HepG2 (cell line): ENCODE data around the gene GPRIN1. TPM values are rescaled to one million over a fixed set of nuclear protein-coding genes. Genes with fewer than 3 reads are reported as not detected.

Experiments used
- ATAC-seq: fragments of 200-7000 bp; cut with Tn5 transposase; 3 replicates; pipeline ENCODE4 v1.9.1; 2020; ENCODE audit warnings: mild to moderate bottlenecking, moderate library complexity
- BruUV-seq: library from RNA; stranded (reverse); fragments of 400-500 nt; replicated peaks from 2 replicates; lab custom pipeline; 2021; lab: Mats Ljungman, UMichigan
- CTCF ChIA-PET: fragments of 300-600 bp; formaldehyde crosslinking; extraction: SDS; loops from one replicate; lab custom pipeline; 2021; ENCODE audit warnings: low total read pairs, inconsistent platforms, low intra/inter-chr PET ratio; lab: Yijun Ruan, JAX
- POLR2A ChIA-PET: fragments of 350-600 bp; sonication (Branson Sonifier 250); formaldehyde crosslinking; loops from one replicate; lab custom pipeline; 2020; ENCODE audit warnings: antibody characterized with exemption, inconsistent platforms; lab: Yijun Ruan, JAX
- DNase-seq: peaks from one replicate; pipeline ENCODE4 v3.0.0-alpha.2; 2015; ENCODE audit warnings: low spot score
- FAIRE-seq: peaks from 3 replicates; lab custom pipeline; 2011; peaks lifted over from hg19 to GRCh38; lab: Jason Lieb, UNC
- H2AFZ ChIP-seq: one replicate; pipeline ENCODE4 v1.6.1; 2011; ENCODE audit warnings: low read length, inconsistent platforms
- H3K27ac ChIP-seq: fragments of 300-600 bp; 3 replicates; pipeline ENCODE4 v1.8.0; 2011; ENCODE audit warnings: mixed run types, mild to moderate bottlenecking, mixed read lengths, low read length, inconsistent platforms; ENCODE audit not compliant: insufficient read depth; ENCODE audit errors: extremely low read length
- H3K27me3 ChIP-seq, 2 experiments: fragments of 200-600 bp in 1 of 2; 2 replicates in 1 of 2; 3 replicates in 1 of 2; pipeline versions ENCODE4 v1.6.0 to v1.8.0; 2011; ENCODE audit warnings: low read length in 2 of 2, mild to moderate bottlenecking in 2 of 2, moderate library complexity in 2 of 2, inconsistent platforms in 1 of 2; ENCODE audit not compliant: insufficient read depth in 2 of 2, control insufficient read depth in 1 of 2
- H3K36me3 ChIP-seq, 2 experiments: fragments of 200-600 bp in 1 of 2; replicated peaks in 1 of 2; 2 replicates in 1 of 2; 3 replicates in 1 of 2; pipeline versions ENCODE4 v1.5.1 to v1.8.0; 2011; ENCODE audit warnings: low read length in 2 of 2, inconsistent platforms in 1 of 2; ENCODE audit not compliant: insufficient read depth in 2 of 2, control insufficient read depth in 1 of 2
- H3K4me1 ChIP-seq: 2 replicates; pipeline ENCODE4 v1.5.1; 2012; ENCODE audit warnings: low read length, inconsistent platforms; ENCODE audit not compliant: insufficient read depth
- H3K4me2 ChIP-seq: 2 replicates; pipeline ENCODE4 v1.6.0; 2011; ENCODE audit warnings: low read depth, low read length, inconsistent platforms
- H3K4me3 ChIP-seq, 3 experiments: fragments of 200-600 bp in 1 of 3; sonication (generic), shearing (Covaris generic) in 1 of 3; replicated peaks in 1 of 3; 2 replicates each; pipeline ENCODE4 v1.5.1; 2011 to 2016; ENCODE audit warnings: low read length in 3 of 3, inconsistent platforms in 2 of 3, low read depth in 2 of 3, mild to moderate bottlenecking in 2 of 3, control low read depth in 1 of 3, mixed read lengths in 1 of 3; ENCODE audit not compliant: insufficient read depth in 1 of 3
- H3K79me2 ChIP-seq: one replicate; pipeline ENCODE4 v1.6.1; 2011; ENCODE audit warnings: low read length, inconsistent platforms; ENCODE audit not compliant: insufficient read depth
- H3K9ac ChIP-seq: 2 replicates; pipeline ENCODE4 v1.6.0; 2011; ENCODE audit warnings: mild to moderate bottlenecking, low read depth, low read length, inconsistent platforms; ENCODE audit not compliant: insufficient read depth
- H3K9me3 ChIP-seq: 2 replicates; pipeline ENCODE4 v1.5.1; 2012; ENCODE audit warnings: mild to moderate bottlenecking, low read length
- H4K20me1 ChIP-seq: 2 replicates; pipeline ENCODE4 v1.6.0; 2011; ENCODE audit warnings: inconsistent platforms, mild to moderate bottlenecking, low read length, moderate library complexity; ENCODE audit not compliant: insufficient read depth
- ARHGAP35 ChIP-seq: sonication (generic); formaldehyde crosslinking; IDR thresholded peaks from 2 replicates; pipeline ENCODE4 v1.9.0; 2022; ENCODE audit warnings: mild to moderate bottlenecking, inconsistent platforms, moderate library complexity, missing genetic modification reagents, borderline replicate concordance
- BRF2 ChIP-seq: sonication (generic); formaldehyde crosslinking; IDR thresholded peaks from 2 replicates; pipeline ENCODE4 v1.8.1; 2022; ENCODE audit warnings: mild to moderate bottlenecking, missing genetic modification reagents
- FLYWCH1 ChIP-seq: sonication (generic); formaldehyde crosslinking; IDR thresholded peaks from 2 replicates; pipeline ENCODE4 v1.8.1; 2023; ENCODE audit warnings: mild to moderate bottlenecking, missing genetic modification reagents
- KLF15 ChIP-seq: sonication (generic); formaldehyde crosslinking; IDR thresholded peaks from 2 replicates; pipeline ENCODE4 v1.8.1; 2023; ENCODE audit warnings: borderline replicate concordance, mild to moderate bottlenecking, inconsistent platforms, missing genetic modification reagents, mixed read lengths
- LBX2 ChIP-seq: sonication (generic); formaldehyde crosslinking; IDR thresholded peaks from 2 replicates; pipeline ENCODE4 v1.5.0; 2020; ENCODE audit warnings: missing genetic modification reagents, mild to moderate bottlenecking, borderline replicate concordance
- MAFK ChIP-seq, 2 experiments: IDR thresholded peaks in 1 of 2; conservative IDR thresholded peaks in 1 of 2; 2 replicates each; pipeline ENCODE4 v1.6.1; 2011; ENCODE audit warnings: improper control_type of control experiment in 2 of 2, low read length in 2 of 2
- MYPOP ChIP-seq: sonication (generic); formaldehyde crosslinking; IDR thresholded peaks from 2 replicates; pipeline ENCODE4 v1.8.1; 2023; ENCODE audit warnings: mild to moderate bottlenecking, moderate library complexity, missing genetic modification reagents
- NFE2 ChIP-seq: sonication (generic); formaldehyde crosslinking; IDR thresholded peaks from 2 replicates; pipeline ENCODE4 v1.4.0; 2020; ENCODE audit warnings: missing genetic modification reagents
- NR2F6 ChIP-seq, 2 experiments: IDR thresholded peaks; 2 replicates each; pipeline ENCODE4 v1.6.1; 2016; ENCODE audit warnings: antibody characterized with exemption in 1 of 2, mild to moderate bottlenecking in 1 of 2
- TGIF2 ChIP-seq: IDR thresholded peaks from 2 replicates; pipeline ENCODE4 v1.6.1; 2016; ENCODE audit warnings: control low read depth, missing compliant biosample characterization
- ZC3H13 ChIP-seq: sonication (generic); formaldehyde crosslinking; IDR thresholded peaks from 2 replicates; pipeline ENCODE4 v1.8.1; 2023; ENCODE audit warnings: mild to moderate bottlenecking, missing genetic modification reagents, moderate library complexity
- ZMYM2 ChIP-seq: sonication (generic); formaldehyde crosslinking; IDR thresholded peaks from 2 replicates; pipeline ENCODE4 v1.8.0; 2022; ENCODE audit warnings: mild to moderate bottlenecking, missing genetic modification reagents
- ZNF180 ChIP-seq: sonication (generic); formaldehyde crosslinking; IDR thresholded peaks from 2 replicates; pipeline ENCODE4 v1.4.0; 2020; ENCODE audit warnings: low read depth, missing genetic modification reagents, borderline replicate concordance
- ZNF3 ChIP-seq: IDR thresholded peaks from 2 replicates; pipeline ENCODE4 v1.7.0; 2017; ENCODE audit warnings: inconsistent platforms
- ZNF317 ChIP-seq: sonication (generic); formaldehyde crosslinking; IDR thresholded peaks from 2 replicates; pipeline ENCODE4 v1.5.0; 2020; ENCODE audit warnings: mild to moderate bottlenecking, missing genetic modification reagents
- ZNF558 ChIP-seq: sonication (generic); formaldehyde crosslinking; IDR thresholded peaks from 2 replicates; pipeline ENCODE4 v1.9.0; 2022; ENCODE audit warnings: mild to moderate bottlenecking, missing genetic modification reagents, borderline replicate concordance
- ZNF768 ChIP-seq: sonication (generic); formaldehyde crosslinking; IDR thresholded peaks from 2 replicates; pipeline ENCODE4 v1.4.0; 2020; ENCODE audit warnings: missing genetic modification reagents
- ZNF777 ChIP-seq: sonication (generic); formaldehyde crosslinking; IDR thresholded peaks from 2 replicates; pipeline ENCODE4 v1.4.0; 2020; ENCODE audit warnings: missing genetic modification reagents
- WGBS: methylation state at CpG from one replicate; pipeline ENCODE4 v1.1.6; 2017; ENCODE audit warnings: low lambda C conversion rate; 5-methylcytosine and 5-hydroxymethylcytosine counted together
- in situ Hi-C: cut with HindIII; loops from 2 replicates; pipeline ENCODE4 v1.10.0; 2017; ENCODE audit warnings: low pct_unique_long_range_greater_than_20kb; ENCODE audit not compliant: extremely low pct_ligation_motif_present
- intact Hi-C: fragments of 100-400 bp; cut with micrococcal nuclease; formaldehyde crosslinking; loops from one replicate; pipeline ENCODE4 v1.10.0; 2022; ENCODE audit not compliant: unreplicated experiment
- polyA plus RNA-seq, 8 experiments: library from polyadenylated mRNA; depleted of rRNA in 3 of 8; stranded (reverse) in 7 of 8; unstranded in 1 of 8; fragments of >200 nt; fragmentation: Illumina TruSeq in 4 of 8; extraction: Trizol in 4 of 8; gene quantifications; 2 replicates each; pipeline versions ENCODE4 v1.2.1 to v1.2.3, GENCODE V29; 2011 to 2016; ENCODE audit warnings: low read depth in 4 of 8, missing spikeins in 1 of 8, mixed read lengths in 1 of 8; ENCODE audit not compliant: insufficient read depth in 1 of 8
- total RNA-seq, 5 experiments: library from RNA; depleted of rRNA; stranded (reverse); fragments of >200 nt; fragmentation: Illumina TruSeq; extraction: Trizol; gene quantifications; 2 replicates each; pipeline ENCODE4 v1.2.3, GENCODE V29; 2016; ENCODE audit warnings: low read depth in 1 of 5

Gene GPRIN1
- total and polyA plus RNA-seq, 2 of the 13 experiments (the other 11 are each of a cell fraction or from before 2014, with no cell fraction given), result 0.32 to 2.0 TPM

- no peaks in the 10 kb centered on the region for H3K9me3 ChIP-seq
- ChIA-PET CTCF (no interaction called here), POLR2A (no interaction called here)
- DNase-seq (no peak), ATAC-seq (no peak), FAIRE-seq (no peak)
- intact Hi-C loops (no loop called here), in situ Hi-C loops (no loop called here)
- no TSS peak for BruUV-seq
- H3K36me3 ChIP-seq, result no peaks in the 10 kb centered on the region
- no peak overlapping the region for H3K9ac ChIP-seq
- H3K79me2 ChIP-seq, result no peaks in the 10 kb centered on the region
- H2AFZ ChIP-seq, result no peak overlapping the region
- peaks cover under 1 to 6% of the 10 kb centered on the region in 2 experiments; a peak in 3 of 5 replicates for H3K27me3 ChIP-seq
- 20% methylated on average over 2 of the region's 6 CpGs for WGBS
- H3K4me3 ChIP-seq, result no peak overlapping the region
- TF ChIP-seq ZNF777 (CRISPR knock-in tag), result 0 out of 2 replicates have a peak, but pooled peaks have one; percentile 3
- TF ChIP-seq MAFK (conservative IDR thresholded peaks at IDR 0.05 in 1 of 2, IDR thresholded peaks at IDR 0.05 in 1 of 2; ENCODE audit: low read length in 2 of 2), result no peak
- no peak for TF ChIP-seq ZNF317 (CRISPR knock-in tag)
- no peaks in the 10 kb centered on the region for H4K20me1 ChIP-seq
- no peak overlapping the region for H3K4me2 ChIP-seq
- peaks cover 7% of the 10 kb centered on the region for H3K4me1 ChIP-seq
- H3K27ac ChIP-seq, result no peak overlapping the region
Observed at GRCh38 chr5:176612008-176612407, 2.1 kb upstream of the GPRIN1 start.

GRCh38 chr5:176611435-176611834 lies 1.5 kb upstream of the GPRIN1 start:
- H2AFZ ChIP-seq, result no peak overlapping the region
- WGBS, result 12% methylated on average over 10 of the region's 10 CpGs
- H3K4me1 ChIP-seq, result peaks cover 12% of the 10 kb centered on the region
- H3K9ac ChIP-seq, result no peak overlapping the region
- DNase-seq (peak; percentile 49), FAIRE-seq (peak; percentile 15), ATAC-seq (no peak)
- no peaks in the 10 kb centered on the region for H3K79me2 ChIP-seq
- no peaks in the 10 kb centered on the region for H3K36me3 ChIP-seq
- H3K4me2 ChIP-seq, result no peak overlapping the region
- H3K9me3 ChIP-seq, result no peaks in the 10 kb centered on the region
- intact Hi-C loops (no loop called here), in situ Hi-C loops (no loop called here)
- ChIA-PET POLR2A (no interaction called here), CTCF (no interaction called here)
- BruUV-seq, result no TSS peak
- H3K27me3 ChIP-seq, result peaks cover 0 to under 1% of the 10 kb centered on the region in 2 experiments; a peak in 2 of 5 replicates
- no peak overlapping the region for H3K4me3 ChIP-seq
- H3K27ac ChIP-seq, result no peak overlapping the region
- H4K20me1 ChIP-seq, result no peaks in the 10 kb centered on the region
- peak; percentile 79; the same call in 1 of the 2 replicates for TF ChIP-seq TGIF2 (CRISPR knock-in tag)
- peak; percentile 21; the same call in 1 of the 2 replicates for TF ChIP-seq ZNF3
- TF ChIP-seq ZNF768 (CRISPR knock-in tag), result no peak
- no peak for TF ChIP-seq MYPOP (CRISPR knock-in tag)
- no peak for TF ChIP-seq ZNF180 (CRISPR knock-in tag)
- TF ChIP-seq NFE2 (CRISPR knock-in tag), result peak; percentile 57
- TF ChIP-seq ZMYM2 (CRISPR knock-in tag), result no peak
- no peak for TF ChIP-seq LBX2
- no peak for TF ChIP-seq ARHGAP35
- no peak for TF ChIP-seq BRF2
- TF ChIP-seq FLYWCH1 (CRISPR knock-in tag), result no peak
- peak; percentile 33; the same call in 1 of the 2 replicates for TF ChIP-seq ZNF558
- TF ChIP-seq ZC3H13, result no peak
- no peak for TF ChIP-seq NR2F6 (IDR thresholded peaks at IDR 0.05)
- peak; percentile 31; the same call in 1 of the 2 replicates for TF ChIP-seq NR2F6 (CRISPR knock-in tag; IDR thresholded peaks at IDR 0.05)
- no peak for TF ChIP-seq KLF15 (CRISPR knock-in tag)
